ENCODE data around the gene CHCHD6. TPM values are rescaled to one million over a fixed set of nuclear protein-coding genes. Genes with fewer than 3 reads are reported as not detected.

The CHCHD6 gene
- total RNA-seq, 4 donors from 2014 or later = 2.4 to 44.6 (median 5.1) TPM

- no peak for DNase-seq
- H3K9me3 ChIP-seq = peaks cover 0 to 3% (median 0%) of the 10 kb centered on the region in 4 donors
- peaks cover 0 to 6% (median 2%) of the 10 kb centered on the region in 4 donors for H3K4me1 ChIP-seq
- no peaks in the 10 kb centered on the region for H3K36me3 ChIP-seq
- no peak overlapping the region for H3K4me3 ChIP-seq
- no peaks in the 10 kb centered on the region for H3K27me3 ChIP-seq
- TF ChIP-seq POLR2A (IDR thresholded peaks at IDR 0.05) (no peak), CTCF (IDR thresholded peaks at IDR 0.05) (no peak)
- no peak overlapping the region for H3K27ac ChIP-seq
Measured at GRCh38 chr3:126676919-126677705, 26.9 kb upstream of the CHCHD6 start.

GRCh38 chr3:126677862-126678503, 26.1 kb upstream of the CHCHD6 start:
- Histone ChIP-seq H3K9me3 (peaks cover 0 to 3% (median 0%) of the 10 kb centered on the region in 4 donors), H3K27me3 (no peaks in the 10 kb centered on the region), H3K27ac (no peak overlapping the region), H3K4me1 (peaks cover 0 to 6% (median 2%) of the 10 kb centered on the region in 4 donors), H3K4me3 (no peak overlapping the region), H3K36me3 (no peaks in the 10 kb centered on the region)
- DNase-seq = no peak
- no peak for TF ChIP-seq POLR2A (IDR thresholded peaks at IDR 0.05)
- no peak for TF ChIP-seq CTCF (IDR thresholded peaks at IDR 0.05)

- Histone ChIP-seq H3K27ac (no peak overlapping the region), H3K36me3 (no peaks in the 10 kb centered on the region), H3K4me3 (no peak overlapping the region), H3K27me3 (no peaks in the 10 kb centered on the region), H3K9me3 (peaks cover 0 to under 1% (median 0%) of the 10 kb centered on the region in 4 donors), H3K4me1 (peaks cover 0 to 6% (median 2%) of the 10 kb centered on the region in 4 donors)
- DNase-seq = peak; percentile 35 to 64 (median 41)
- TF ChIP-seq CTCF (IDR thresholded peaks at IDR 0.05) (no peak), POLR2A (IDR thresholded peaks at IDR 0.05) (no peak)
Measured at GRCh38 chr3:126678693-126679317, 25.2 kb upstream of the CHCHD6 start.

GRCh38 chr3:126679318-126679751, 24.7 kb upstream of the CHCHD6 start:
- no peaks in the 10 kb centered on the region for H3K27me3 ChIP-seq
- peak; percentile 81 to 93 (median 85) for DNase-seq
- H3K4me3 ChIP-seq = no peak overlapping the region
- H3K9me3 ChIP-seq = no peaks in the 10 kb centered on the region
- no peak overlapping the region for H3K27ac ChIP-seq
- H3K36me3 ChIP-seq = no peaks in the 10 kb centered on the region
- H3K4me1 ChIP-seq = peaks cover 0 to 6% (median 2%) of the 10 kb centered on the region in 4 donors
- TF ChIP-seq CTCF (IDR thresholded peaks at IDR 0.05) = peak; percentile 51 to 98 (median 86)
- TF ChIP-seq POLR2A (IDR thresholded peaks at IDR 0.05) = no peak

GRCh38 chr3:126679831-126680666, 24.0 kb upstream of the CHCHD6 start:
- no peaks in the 10 kb centered on the region for H3K9me3 ChIP-seq
- H3K27me3 ChIP-seq = no peaks in the 10 kb centered on the region
- TF ChIP-seq CTCF (IDR thresholded peaks at IDR 0.05) (no peak), POLR2A (IDR thresholded peaks at IDR 0.05) (no peak)
- H3K27ac ChIP-seq = no peak overlapping the region
- H3K4me3 ChIP-seq = no peak overlapping the region
- H3K4me1 ChIP-seq = peaks cover 0 to 6% (median 2%) of the 10 kb centered on the region in 4 donors
- no peaks in the 10 kb centered on the region for H3K36me3 ChIP-seq
- peak in 1 of 3 donors; percentile 27 for DNase-seq
